ENCODE measurements around the gene SPOCK3. TPM values are rescaled to one million over a fixed set of nuclear protein-coding genes. Genes with fewer than 3 reads are reported as not detected.

SPOCK3 gene
- total and polyA plus RNA-seq, 2 experiments from 2014 or later, result 1.6 to 4.1 TPM

DNA sequence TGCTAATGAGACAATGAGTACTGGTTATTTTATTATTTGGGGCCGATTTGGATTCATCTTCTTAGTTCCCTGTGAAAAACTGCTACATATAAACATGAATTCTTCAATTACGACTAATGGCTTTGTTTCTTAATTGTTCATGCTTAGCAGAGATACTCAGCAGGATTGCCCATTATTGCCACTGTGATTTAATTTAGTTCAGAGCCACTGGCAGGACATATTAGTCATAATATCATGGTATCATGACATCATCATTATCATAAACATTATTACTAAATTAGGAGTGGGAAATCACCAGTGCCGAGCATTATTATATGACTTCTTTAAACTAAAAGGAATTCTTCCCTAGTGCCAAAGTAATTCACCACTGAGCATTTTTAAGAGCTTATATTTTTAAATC is 201.4 kb downstream of the SPOCK3 start:
- Histone ChIP-seq H3K4me1 (ENCODE audit: insufficient read depth) (no peaks in the 10 kb centered on the region), H3K9me2 (ENCODE audit: insufficient read depth) (no peaks in the 10 kb centered on the region), H3K79me2 (replicated peaks; ENCODE audit: insufficient read depth) (no peaks in the 10 kb centered on the region), H3K27me3 (ENCODE audit: insufficient read depth) (no peaks in the 10 kb centered on the region), H3F3A (replicated peaks; ENCODE audit: low read depth) (no peaks in the 10 kb centered on the region), H2AFZ (no peak overlapping the region), H3K36me3 (ENCODE audit: insufficient read depth) (no peaks in the 10 kb centered on the region), H3K4me2 (no peak overlapping the region), H3K4me3 (no peak overlapping the region), H3K27ac (ENCODE audit: low read depth) (no peak overlapping the region), H4K20me1 (replicated peaks; ENCODE audit: insufficient read depth) (no peaks in the 10 kb centered on the region)
- Mint-ChIP-seq H3K36me3 (ENCODE audit: low read depth) (no peaks in the 10 kb centered on the region), H3K27me3 (ENCODE audit: insufficient read depth, low read depth, poor library complexity) (no peaks in the 10 kb centered on the region), H3K27ac (no peak overlapping the region), H3K4me1 (peaks cover 8% of the 10 kb centered on the region; the same call in 2 of the 3 replicates), H3K4me3 (no peak overlapping the region), H3K9me3 (no peaks in the 10 kb centered on the region)
- DNase-seq (ENCODE audit: low spot score) (no peak), ATAC-seq (no peak)
- TF ChIP-seq, protein P1, sequence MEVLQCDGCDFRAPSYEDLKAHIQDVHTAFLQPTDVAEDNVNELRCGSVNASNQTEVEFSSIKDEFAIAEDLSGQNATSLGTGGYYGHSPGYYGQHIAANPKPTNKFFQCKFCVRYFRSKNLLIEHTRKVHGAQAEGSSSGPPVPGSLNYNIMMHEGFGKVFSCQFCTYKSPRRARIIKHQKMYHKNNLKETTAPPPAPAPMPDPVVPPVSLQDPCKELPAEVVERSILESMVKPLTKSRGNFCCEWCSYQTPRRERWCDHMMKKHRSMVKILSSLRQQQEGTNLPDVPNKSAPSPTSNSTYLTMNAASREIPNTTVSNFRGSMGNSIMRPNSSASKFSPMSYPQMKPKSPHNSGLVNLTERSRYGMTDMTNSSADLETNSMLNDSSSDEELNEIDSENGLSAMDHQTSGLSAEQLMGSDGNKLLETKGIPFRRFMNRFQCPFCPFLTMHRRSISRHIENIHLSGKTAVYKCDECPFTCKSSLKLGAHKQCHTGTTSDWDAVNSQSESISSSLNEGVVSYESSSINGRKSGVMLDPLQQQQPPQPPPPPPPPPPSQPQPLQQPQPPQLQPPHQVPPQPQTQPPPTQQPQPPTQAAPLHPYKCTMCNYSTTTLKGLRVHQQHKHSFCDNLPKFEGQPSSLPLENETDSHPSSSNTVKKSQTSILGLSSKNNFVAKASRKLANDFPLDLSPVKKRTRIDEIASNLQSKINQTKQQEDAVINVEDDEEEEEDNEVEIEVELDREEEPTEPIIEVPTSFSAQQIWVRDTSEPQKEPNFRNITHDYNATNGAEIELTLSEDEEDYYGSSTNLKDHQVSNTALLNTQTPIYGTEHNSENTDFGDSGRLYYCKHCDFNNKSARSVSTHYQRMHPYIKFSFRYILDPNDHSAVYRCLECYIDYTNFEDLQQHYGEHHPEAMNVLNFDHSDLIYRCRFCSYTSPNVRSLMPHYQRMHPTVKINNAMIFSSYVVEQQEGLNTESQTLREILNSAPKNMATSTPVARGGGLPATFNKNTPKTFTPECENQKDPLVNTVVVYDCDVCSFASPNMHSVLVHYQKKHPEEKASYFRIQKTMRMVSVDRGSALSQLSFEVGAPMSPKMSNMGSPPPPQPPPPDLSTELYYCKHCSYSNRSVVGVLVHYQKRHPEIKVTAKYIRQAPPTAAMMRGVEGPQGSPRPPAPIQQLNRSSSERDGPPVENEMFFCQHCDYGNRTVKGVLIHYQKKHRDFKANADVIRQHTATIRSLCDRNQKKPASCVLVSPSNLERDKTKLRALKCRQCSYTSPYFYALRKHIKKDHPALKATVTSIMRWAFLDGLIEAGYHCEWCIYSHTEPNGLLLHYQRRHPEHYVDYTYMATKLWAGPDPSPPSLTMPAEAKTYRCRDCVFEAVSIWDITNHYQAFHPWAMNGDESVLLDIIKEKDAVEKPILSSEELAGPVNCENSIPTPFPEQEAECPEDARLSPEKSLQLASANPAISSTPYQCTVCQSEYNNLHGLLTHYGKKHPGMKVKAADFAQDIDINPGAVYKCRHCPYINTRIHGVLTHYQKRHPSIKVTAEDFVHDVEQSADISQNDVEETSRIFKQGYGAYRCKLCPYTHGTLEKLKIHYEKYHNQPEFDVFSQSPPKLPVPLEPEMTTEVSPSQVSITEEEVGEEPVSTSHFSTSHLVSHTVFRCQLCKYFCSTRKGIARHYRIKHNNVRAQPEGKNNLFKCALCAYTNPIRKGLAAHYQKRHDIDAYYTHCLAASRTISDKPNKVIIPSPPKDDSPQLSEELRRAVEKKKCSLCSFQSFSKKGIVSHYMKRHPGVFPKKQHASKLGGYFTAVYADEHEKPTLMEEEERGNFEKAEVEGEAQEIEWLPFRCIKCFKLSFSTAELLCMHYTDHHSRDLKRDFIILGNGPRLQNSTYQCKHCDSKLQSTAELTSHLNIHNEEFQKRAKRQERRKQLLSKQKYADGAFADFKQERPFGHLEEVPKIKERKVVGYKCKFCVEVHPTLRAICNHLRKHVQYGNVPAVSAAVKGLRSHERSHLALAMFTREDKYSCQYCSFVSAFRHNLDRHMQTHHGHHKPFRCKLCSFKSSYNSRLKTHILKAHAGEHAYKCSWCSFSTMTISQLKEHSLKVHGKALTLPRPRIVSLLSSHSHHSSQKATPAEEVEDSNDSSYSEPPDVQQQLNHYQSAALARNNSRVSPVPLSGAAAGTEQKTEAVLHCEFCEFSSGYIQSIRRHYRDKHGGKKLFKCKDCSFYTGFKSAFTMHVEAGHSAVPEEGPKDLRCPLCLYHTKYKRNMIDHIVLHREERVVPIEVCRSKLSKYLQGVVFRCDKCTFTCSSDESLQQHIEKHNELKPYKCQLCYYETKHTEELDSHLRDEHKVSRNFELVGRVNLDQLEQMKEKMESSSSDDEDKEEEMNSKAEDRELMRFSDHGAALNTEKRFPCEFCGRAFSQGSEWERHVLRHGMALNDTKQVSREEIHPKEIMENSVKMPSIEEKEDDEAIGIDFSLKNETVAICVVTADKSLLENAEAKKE (CRISPR knock-in tag; IDR thresholded peaks at IDR 0.05), result no peak
- TF ChIP-seq JUNB (IDR thresholded peaks at IDR 0.05; ENCODE audit: unreplicated experiment) (no peak), POLR2AphosphoS5 (IDR thresholded peaks at IDR 0.05; ENCODE audit: low read depth) (no peak), STAT1 (IDR thresholded peaks at IDR 0.05; ENCODE audit: unreplicated experiment) (no peak), NANOG (IDR thresholded peaks at IDR 0.05; ENCODE audit: borderline replicate concordance) (no peak), CREB1 (CRISPR knock-in tag; IDR thresholded peaks at IDR 0.05; ENCODE audit: low read depth) (no peak), EZH2phosphoT487 (IDR thresholded peaks at IDR 0.05; ENCODE audit: unreplicated experiment) (no peak), ZNF114 (CRISPR knock-in tag; IDR thresholded peaks at IDR 0.05) (no peak), ZNF331 (CRISPR knock-in tag; IDR thresholded peaks at IDR 0.05; ENCODE audit: low read depth) (no peak), EZH2 (IDR thresholded peaks at IDR 0.05; ENCODE audit: low read depth, unreplicated experiment) (no peak)
- TF ChIP-seq, protein P2, sequence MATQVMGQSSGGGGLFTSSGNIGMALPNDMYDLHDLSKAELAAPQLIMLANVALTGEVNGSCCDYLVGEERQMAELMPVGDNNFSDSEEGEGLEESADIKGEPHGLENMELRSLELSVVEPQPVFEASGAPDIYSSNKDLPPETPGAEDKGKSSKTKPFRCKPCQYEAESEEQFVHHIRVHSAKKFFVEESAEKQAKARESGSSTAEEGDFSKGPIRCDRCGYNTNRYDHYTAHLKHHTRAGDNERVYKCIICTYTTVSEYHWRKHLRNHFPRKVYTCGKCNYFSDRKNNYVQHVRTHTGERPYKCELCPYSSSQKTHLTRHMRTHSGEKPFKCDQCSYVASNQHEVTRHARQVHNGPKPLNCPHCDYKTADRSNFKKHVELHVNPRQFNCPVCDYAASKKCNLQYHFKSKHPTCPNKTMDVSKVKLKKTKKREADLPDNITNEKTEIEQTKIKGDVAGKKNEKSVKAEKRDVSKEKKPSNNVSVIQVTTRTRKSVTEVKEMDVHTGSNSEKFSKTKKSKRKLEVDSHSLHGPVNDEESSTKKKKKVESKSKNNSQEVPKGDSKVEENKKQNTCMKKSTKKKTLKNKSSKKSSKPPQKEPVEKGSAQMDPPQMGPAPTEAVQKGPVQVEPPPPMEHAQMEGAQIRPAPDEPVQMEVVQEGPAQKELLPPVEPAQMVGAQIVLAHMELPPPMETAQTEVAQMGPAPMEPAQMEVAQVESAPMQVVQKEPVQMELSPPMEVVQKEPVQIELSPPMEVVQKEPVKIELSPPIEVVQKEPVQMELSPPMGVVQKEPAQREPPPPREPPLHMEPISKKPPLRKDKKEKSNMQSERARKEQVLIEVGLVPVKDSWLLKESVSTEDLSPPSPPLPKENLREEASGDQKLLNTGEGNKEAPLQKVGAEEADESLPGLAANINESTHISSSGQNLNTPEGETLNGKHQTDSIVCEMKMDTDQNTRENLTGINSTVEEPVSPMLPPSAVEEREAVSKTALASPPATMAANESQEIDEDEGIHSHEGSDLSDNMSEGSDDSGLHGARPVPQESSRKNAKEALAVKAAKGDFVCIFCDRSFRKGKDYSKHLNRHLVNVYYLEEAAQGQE (IDR thresholded peaks at IDR 0.05; ENCODE audit: unreplicated experiment), result no peak
- TF ChIP-seq, protein P3, sequence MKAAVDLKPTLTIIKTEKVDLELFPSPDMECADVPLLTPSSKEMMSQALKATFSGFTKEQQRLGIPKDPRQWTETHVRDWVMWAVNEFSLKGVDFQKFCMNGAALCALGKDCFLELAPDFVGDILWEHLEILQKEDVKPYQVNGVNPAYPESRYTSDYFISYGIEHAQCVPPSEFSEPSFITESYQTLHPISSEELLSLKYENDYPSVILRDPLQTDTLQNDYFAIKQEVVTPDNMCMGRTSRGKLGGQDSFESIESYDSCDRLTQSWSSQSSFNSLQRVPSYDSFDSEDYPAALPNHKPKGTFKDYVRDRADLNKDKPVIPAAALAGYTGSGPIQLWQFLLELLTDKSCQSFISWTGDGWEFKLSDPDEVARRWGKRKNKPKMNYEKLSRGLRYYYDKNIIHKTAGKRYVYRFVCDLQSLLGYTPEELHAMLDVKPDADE (IDR thresholded peaks at IDR 0.05), result no peak
- TF ChIP-seq, protein P4, sequence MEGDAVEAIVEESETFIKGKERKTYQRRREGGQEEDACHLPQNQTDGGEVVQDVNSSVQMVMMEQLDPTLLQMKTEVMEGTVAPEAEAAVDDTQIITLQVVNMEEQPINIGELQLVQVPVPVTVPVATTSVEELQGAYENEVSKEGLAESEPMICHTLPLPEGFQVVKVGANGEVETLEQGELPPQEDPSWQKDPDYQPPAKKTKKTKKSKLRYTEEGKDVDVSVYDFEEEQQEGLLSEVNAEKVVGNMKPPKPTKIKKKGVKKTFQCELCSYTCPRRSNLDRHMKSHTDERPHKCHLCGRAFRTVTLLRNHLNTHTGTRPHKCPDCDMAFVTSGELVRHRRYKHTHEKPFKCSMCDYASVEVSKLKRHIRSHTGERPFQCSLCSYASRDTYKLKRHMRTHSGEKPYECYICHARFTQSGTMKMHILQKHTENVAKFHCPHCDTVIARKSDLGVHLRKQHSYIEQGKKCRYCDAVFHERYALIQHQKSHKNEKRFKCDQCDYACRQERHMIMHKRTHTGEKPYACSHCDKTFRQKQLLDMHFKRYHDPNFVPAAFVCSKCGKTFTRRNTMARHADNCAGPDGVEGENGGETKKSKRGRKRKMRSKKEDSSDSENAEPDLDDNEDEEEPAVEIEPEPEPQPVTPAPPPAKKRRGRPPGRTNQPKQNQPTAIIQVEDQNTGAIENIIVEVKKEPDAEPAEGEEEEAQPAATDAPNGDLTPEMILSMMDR (conservative IDR thresholded peaks at IDR 0.05; ENCODE audit: low read depth in 2 of 2), result no peak

Data from GM23338 (cell line).